Measurements from ENCODE around the gene ABHD16B.

ABHD16B gene

GRCh38 chr20:63897978-63898561, 36.8 kb downstream of the ABHD16B start:
- no peak for DNase-seq

- DNase-seq = no peak
Measured at GRCh38 chr20:63898882-63899558, 37.7 kb downstream of the ABHD16B start.

- DNase-seq = no peak
Measured at GRCh38 chr20:63900413-63900812, 39.1 kb downstream of the ABHD16B start.

GRCh38 chr20:63903796-63904561, 42.7 kb downstream of the ABHD16B start:
- no peak for DNase-seq

- DNase-seq = no peak
Measured at GRCh38 chr20:63908008-63908682, 46.8 kb downstream of the ABHD16B start.

- no peak for DNase-seq
Measured at GRCh38 chr20:63911176-63911575, 49.9 kb downstream of the ABHD16B start.

All from NCI-H1436 (cell line).